ENCODE measurements around the gene UMAD1.

DNA sequence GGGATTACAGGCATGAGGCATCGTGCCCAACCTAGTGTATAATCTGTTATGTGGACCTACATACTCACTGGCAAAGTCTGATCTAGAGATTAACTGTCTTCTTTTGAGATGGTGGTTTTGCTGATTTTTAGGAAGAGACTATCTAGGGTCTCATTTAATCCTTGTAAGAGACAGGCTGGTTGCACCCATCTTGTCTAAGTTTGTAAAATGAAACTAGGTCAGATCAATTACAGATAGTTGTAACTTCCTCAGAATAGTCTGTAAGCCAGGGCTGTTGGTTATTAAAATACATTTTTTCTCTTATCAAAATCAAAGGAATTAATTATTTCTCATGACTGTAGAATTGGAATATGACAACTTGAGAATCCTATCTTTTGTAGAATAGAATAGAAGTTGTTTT is 142.4 kb downstream of the UMAD1 start:
- TF ChIP-seq, protein P1, sequence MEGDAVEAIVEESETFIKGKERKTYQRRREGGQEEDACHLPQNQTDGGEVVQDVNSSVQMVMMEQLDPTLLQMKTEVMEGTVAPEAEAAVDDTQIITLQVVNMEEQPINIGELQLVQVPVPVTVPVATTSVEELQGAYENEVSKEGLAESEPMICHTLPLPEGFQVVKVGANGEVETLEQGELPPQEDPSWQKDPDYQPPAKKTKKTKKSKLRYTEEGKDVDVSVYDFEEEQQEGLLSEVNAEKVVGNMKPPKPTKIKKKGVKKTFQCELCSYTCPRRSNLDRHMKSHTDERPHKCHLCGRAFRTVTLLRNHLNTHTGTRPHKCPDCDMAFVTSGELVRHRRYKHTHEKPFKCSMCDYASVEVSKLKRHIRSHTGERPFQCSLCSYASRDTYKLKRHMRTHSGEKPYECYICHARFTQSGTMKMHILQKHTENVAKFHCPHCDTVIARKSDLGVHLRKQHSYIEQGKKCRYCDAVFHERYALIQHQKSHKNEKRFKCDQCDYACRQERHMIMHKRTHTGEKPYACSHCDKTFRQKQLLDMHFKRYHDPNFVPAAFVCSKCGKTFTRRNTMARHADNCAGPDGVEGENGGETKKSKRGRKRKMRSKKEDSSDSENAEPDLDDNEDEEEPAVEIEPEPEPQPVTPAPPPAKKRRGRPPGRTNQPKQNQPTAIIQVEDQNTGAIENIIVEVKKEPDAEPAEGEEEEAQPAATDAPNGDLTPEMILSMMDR (IDR thresholded peaks at IDR 0.05) = no peak
- no peak for TF ChIP-seq POLR2AphosphoS5 (IDR thresholded peaks at IDR 0.05)
